ENCODE data around the gene RNU6-9.
A peak's percentile ranks its signal among the peaks of the same experiment; 100 is the strongest.

The RNU6-9 gene

GRCh38 chr19:937259-937694, 44.0 kb downstream of the RNU6-9 start:
- peak; percentile 52 for DNase-seq

DNA sequence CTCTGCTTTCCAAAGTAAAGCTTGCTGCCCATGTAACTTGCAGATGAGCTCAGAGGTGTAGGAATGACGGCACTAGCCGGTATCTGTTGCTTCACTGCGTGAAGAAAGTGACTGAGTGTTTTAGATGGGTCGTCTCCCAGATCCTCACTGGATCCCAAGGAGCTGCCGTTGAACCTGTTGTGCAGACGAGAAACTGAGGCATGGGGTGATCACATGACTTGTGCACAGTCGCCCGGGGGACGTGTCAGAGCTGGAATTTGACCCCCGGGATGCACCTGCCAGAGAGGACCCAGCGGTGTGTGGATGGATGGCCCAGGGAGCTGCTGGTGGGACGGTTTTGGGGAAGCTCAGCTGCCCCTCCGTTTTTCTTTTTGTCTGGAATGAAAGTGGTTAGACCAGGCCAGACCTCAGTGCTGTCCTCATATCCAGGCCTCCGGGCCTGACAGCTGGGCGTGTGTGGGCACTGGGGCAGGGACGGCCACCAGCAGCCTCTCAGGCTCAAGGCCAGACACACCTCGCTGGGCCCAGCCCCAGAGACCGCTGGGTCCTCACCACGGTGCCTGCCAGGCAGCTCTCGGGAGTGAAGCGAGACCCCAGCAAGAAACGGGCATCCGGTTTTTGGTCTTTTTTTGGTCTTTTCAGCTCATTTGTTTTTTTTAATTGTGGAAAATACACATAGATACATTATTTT, 45.1 kb downstream of the RNU6-9 start:
- DNase-seq, result no peak

DNA sequence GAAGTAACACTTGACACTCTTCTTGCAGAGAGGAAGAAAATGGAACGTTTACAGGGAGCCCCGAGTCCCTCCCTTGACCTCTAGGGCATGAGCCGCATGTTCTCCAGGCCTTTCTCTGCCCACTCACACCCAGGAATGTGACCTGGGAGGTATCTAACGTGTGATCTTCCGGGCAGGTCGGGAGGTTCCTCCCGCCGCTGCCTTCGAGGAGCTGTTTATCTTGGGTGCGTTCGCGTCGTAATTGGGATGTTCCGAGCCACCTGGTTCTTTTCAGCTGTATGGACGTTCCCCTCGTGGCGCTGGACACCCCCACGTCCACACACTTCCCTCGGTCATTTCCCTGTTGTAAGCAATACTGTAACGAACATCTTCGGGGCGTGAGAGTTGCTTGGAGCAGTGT, 46.2 kb downstream of the RNU6-9 start:
- DNase-seq, result no peak

DNA sequence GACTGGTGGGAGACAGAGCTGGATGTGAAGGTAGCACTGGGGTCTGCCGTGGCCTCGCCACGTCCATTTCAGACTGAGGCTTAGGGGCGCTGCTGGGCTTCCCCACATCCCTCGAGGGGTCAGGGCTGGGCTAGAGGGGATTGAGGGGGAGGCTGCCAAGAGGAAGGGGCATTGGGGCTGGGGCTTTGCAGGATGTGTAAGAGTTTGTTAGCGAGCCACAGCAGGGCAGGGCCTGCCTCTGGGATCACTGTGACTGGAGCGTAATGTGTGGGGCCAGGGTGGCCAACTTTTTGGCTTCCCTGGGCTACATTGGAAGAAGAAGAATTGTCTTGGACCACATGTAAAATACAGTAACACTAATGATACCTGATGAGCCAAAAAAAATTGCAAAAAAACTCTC, 46.6 kb downstream of the RNU6-9 start:
- no peak for DNase-seq

GRCh38 chr19:940591-941291, 47.5 kb downstream of the RNU6-9 start:
- peak; percentile 85 for DNase-seq

DNA sequence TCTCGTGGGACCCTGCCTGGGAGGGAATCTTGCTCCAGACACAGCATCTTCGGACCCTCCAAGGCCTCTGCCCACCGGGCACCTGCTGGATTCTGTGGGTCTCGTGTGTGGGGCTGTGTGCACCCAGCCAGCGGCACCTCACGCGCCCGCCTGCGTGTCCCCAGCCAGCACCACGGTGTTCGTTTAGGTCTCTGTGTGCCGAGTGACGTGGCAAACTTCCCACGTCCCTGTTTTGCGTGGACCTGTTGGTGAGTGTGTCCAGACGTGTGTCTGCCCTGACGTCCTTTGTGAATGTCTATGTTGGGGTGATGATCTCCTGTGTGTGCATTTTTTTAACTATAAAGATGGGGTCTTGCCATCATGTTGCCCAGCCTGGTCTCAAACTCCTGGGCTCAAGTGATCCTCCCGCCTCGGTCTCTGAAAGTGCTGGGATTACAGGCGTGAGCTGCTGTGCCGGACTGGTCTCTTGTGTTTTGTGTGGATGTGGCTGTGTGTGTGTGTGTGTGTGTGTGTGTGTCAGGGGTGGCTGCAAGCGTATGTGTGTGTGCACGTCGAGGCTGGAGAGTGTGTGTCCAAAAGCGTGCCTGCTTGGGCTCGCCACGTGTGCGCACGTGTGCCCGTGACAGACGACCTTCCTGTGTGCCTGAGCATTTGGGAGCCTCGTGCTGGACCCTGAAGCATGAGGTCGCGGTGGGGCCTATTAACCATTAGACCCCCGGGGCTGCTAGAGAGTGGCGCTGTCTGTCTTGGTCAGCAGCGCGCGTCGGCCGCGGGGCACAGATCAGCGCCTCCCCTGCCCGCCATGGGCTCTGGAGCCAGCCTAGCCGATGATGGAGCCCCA, 48.2 kb downstream of the RNU6-9 start:
- no peak for DNase-seq

DNA sequence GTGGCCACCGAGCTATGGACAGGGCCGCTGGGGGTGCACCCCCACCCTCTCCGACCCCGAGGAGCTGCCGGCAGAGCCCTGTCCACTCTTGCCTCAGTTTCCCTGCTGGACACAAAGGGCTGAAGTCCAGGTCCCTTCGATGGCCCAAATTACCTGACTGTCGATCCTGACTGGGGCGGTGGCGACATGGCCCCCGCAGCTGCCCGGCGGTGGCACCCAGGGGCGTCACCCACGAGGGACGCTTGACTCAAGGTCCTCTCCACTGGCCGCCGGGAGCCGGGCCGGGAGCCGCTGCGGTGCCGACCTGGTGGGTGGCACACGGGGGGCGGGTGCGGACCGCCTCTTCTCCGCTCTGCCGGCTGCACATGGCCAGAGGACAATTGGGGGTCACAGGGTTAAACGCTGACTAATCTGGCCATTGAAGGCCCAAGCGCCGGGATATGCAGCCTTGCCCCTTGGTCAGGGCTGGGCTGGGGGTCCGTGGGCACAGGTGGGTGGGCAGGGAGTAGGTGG, 48.9 kb downstream of the RNU6-9 start:
- DNase-seq, result no peak

All from CD4-positive, alpha-beta T cell treated with Interleukin-21 for 1 hour (primary cell).